ENCODE data around the gene HDLBP. TPM values are rescaled to one million over a fixed set of nuclear protein-coding genes. Genes with fewer than 3 reads are reported as not detected.
"Not testable (repeated sequence)": the region's sequence is repeated elsewhere in the genome, so short reads cannot be mapped to it uniquely, and the experiment has no call there.

HDLBP gene
- total RNA-seq, 1 donor from 2014 or later: 464 TPM

DNA sequence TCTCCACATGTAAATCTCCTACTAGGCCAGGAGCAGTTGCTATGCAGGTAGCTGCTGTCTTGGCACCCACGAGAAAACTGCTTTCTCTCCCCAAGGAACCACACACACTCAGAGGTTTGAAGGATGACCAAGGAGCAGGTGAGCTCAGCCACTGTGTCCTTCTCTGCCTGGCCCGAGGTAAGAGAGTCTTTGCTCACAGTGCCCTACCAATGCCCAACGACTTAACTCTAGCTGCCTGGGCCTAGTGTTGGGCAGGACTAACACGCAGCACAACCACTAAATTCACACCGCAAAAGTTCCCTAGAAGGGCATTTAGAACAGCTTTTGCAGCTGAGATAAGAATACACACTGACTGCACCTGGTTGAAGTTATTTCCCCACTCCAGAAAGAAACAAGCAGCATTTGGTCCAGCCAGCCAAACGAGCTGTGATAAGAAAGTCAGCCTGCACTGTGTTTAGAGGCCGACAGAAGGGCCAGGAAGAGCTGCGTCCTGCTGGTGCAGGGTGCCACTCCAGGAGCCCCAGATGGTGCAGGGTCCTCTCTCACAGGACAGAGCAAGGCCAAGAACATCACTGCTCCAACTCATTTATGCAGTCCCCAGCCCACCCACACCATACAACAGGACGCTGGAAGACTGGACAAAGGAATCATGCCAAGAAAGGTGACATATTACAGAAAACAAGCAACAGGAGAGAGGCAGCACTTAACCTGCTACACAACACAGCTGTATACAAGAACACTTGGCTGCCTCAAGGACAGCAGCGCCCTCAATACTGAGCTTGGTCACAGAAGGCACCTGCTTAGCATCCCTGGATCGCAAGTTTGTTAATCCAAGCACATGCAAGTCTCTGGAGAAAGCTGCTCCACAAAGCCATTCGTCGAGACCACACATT is 12.5 kb downstream of the HDLBP start:
- DNase-seq (ENCODE audit: low spot score): no peak

- no peak for DNase-seq (ENCODE audit: low spot score)
Measured at GRCh38 chr2:241302083-241302482, 13.4 kb downstream of the HDLBP start.

GRCh38 chr2:241300000-241300399 is 15.5 kb downstream of the HDLBP start:
- no peak for DNase-seq (ENCODE audit: low spot score)

GRCh38 chr2:241298673-241299072 is 16.8 kb downstream of the HDLBP start:
- DNase-seq (ENCODE audit: low spot score): no peak

- no peak for DNase-seq (ENCODE audit: low spot score)
Measured at GRCh38 chr2:241296767-241297166, 18.7 kb downstream of the HDLBP start.

DNA sequence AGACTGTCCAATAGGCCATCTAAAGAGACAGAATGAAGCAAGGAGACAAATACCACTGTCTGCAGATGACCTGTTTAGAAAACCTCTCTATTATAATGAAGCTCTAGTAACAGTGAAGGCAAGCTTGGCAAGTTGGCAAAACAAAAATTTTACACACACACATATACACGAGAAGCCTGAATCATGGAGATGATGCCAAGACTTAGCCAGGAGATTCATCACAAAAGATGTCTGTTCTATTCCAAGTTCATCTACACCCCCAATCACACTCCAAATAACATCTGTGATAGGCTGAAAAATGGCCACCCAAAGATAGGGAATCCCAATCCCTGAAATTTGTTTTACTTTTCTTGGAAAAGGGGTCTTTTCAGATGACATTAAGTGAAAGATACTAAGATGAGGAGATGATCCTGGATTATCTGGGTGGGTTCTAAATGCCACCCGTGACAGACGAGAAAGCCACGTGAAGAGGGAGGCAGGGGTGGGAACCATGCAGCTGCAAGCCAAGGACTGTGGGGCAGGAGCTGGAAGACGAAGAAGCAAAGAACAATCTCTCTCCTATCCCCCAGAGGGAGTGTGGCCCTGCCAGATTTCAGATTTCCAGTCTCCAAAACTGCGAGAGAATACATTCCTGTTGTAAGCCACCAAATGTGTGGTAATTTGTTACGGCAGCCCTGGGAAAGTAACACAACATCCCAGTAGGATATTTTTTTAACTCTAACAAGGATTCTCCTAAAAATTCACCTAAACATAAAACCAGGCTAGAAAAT is 20.0 kb downstream of the HDLBP start:
- no peak for DNase-seq (ENCODE audit: low spot score)

DNA sequence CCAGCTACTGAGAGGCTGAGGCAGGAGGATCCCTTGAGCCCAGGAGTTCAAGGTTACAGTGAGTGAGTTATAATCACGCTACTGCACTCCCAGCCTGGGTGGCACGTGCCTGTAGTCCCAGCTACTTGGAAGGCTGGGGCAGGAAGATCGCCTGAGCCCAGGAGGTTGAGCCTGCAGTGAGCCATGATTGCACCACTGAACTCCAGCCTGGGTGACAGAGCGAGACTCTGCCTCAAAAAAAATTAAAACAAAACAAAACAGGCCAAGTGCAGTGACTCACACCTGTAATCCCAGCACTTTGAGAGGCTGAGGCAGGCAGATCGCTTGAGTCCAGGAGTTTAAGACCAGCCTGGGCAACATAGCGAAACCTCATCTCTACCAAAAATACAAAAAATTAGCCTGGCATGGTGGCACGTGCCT is 22.1 kb downstream of the HDLBP start:
- not testable (repeated sequence) for DNase-seq (ENCODE audit: low spot score)

- DNase-seq (ENCODE audit: low spot score): no peak
Measured at GRCh38 chr2:241291977-241292376, 23.5 kb downstream of the HDLBP start.

DNA sequence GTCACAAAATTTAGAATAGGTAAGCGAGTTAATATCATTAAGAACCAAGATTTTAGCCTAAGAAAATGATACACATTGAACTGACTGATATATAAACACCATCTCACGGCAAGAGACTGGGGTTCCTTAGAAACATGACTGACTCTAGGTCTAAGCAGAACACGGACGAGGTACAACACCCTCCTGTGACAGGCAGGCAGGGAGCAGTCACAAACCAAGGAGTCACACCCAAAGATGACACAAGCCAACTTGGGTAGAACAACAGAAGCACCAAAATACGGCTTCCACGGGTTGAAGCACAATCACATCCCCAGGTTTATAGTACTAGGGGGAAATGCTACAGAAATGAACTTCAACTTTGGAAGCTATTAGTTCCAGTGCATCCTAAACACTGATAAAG is 24.3 kb downstream of the HDLBP start:
- no peak for DNase-seq (ENCODE audit: low spot score)

DNA sequence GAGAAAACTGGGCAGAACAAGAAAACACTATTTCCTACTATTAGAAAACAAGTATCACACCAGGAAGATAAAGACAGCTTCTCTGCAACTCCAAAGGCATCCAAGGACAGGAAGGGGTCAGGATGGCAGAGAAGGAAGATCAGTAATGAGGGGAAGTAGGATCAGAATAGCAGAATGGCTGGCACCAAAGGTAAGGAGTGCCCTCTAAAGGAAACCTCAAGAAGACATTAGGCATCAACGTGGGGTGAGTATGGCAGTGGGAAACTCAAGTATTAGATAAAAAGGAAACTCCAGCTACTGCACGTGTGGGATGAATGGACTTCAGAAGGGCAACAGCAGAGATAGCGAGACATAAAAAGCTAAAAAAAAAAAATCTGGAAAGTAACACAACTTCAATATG is 25.9 kb downstream of the HDLBP start:
- DNase-seq (ENCODE audit: low spot score): no peak

GRCh38 chr2:241289053-241289452 is 26.4 kb downstream of the HDLBP start:
- DNase-seq (ENCODE audit: low spot score): no peak

GRCh38 chr2:241288324-241288888 is 27.1 kb downstream of the HDLBP start:
- no peak for DNase-seq (ENCODE audit: low spot score)

DNA sequence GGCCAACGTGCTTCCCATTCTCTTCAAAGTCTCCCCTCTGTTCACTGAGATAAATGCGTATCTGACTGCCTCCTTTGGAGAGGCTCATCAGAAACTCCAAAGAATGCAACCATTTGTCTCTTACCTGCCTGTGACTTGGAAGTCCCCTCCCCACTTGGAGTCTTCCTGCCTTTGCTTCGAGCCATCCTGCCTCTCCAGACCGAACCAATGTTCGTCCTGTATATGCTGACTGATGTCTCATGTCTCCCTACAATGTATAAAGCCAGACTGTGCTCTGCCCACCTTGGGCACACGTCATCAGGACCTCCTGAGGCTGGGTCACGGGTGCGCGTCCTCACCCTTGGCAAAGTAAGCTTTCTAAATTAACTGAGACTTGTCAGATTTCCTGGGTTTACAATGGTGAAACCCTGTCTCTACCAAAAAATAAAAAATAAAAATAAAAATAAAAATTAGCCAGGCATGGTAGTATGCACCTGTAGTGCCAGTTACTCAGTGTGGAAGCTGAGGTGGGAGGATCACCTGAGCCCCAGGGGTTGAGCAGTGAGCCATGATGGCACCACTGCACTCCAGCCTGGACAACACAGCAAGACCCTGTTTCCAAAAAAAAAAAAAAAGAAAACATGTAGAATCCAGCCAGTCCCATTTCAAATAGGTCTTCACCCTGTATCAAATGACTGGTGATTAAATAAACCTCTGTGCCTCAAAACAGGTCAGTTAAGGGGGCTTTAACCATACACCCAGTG is 29.0 kb downstream of the HDLBP start:
- DNase-seq (ENCODE audit: low spot score): no peak

DNA sequence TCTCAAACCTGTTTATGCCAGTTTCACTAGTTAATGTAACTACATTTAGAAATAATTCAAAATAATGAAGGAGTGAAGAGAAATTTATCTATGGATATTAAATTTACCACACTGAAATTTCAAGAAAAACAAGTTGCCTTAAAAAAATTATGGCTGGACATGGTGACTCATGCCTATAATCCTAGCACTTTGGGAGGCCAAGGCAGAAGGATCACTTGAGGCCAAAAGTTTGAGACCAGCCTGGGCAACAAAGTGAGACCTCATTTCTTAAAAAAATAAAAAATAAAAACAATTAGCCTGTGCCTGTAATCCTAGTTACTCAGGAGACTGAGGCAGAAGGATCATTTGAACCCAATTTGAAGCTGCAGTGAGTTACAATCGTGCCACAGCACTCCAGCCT is 29.9 kb downstream of the HDLBP start:
- DNase-seq (ENCODE audit: low spot score): no peak

- DNase-seq (ENCODE audit: low spot score): no peak
Measured at GRCh38 chr2:241282555-241282954, 32.9 kb downstream of the HDLBP start.

GRCh38 chr2:241280291-241280690 is 35.2 kb downstream of the HDLBP start:
- no peak for DNase-seq (ENCODE audit: low spot score)

DNA sequence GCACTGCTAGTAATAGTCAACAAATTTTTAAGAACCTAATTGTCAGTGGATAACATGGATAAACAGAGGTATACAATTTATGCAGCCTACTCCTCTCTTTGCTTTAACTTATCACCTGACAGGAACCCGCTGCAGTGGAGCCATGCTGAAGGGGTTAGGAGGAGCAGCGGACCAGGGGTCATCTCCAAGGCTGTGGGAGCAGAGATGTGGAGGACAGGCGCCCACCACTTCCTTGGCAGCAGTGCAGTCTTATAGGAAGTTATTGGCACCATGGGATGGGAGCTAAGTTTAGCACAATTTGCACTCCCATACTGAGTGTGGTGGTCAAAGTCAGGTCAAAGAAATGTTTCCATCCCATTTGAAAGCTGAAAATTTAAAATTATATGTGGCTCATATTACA is 35.6 kb downstream of the HDLBP start:
- no peak for DNase-seq (ENCODE audit: low spot score)

- DNase-seq (ENCODE audit: low spot score): no peak
Measured at GRCh38 chr2:241279413-241279812, 36.1 kb downstream of the HDLBP start.

DNA sequence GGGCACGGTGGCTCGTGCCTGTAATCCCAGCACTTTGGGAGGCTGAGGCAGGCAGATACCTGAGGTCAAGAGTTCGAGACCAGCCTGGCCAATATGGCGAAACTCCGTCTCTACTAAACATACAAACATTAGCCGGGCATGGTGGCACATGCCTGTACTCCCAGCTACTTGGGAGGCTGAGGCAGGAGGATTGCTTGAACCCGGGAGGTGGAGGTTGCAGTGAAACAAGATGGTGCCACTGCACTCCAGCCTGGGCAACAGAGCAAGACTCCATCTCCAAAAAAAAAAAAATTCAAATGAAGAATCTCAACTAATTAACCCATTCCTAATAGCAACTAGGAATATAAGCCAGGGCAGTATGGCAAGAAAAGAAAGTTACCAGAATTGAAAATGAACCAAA is 37.2 kb downstream of the HDLBP start:
- not testable (repeated sequence) for DNase-seq (ENCODE audit: low spot score)

DNA sequence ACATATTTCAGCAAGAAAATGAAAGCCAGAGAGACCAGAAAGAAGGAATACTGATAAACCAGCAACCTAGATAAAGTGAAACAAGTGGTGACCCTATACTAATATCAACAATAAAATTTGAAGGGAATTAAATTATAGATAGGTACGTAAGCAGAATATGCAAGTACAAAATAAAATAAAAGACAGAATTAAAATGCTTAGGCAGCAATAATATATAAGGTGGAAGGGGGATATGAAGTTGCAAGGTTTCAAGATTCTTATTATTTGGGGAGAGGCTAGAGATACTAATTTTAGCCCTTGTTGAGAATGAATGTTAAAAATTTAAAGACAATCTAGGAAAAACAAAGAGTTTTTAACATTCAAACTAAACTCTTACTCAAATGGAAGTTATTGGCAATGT is 39.6 kb downstream of the HDLBP start:
- no peak for DNase-seq (ENCODE audit: low spot score)

GRCh38 chr2:241275504-241275903 is 40.0 kb downstream of the HDLBP start:
- no peak for DNase-seq (ENCODE audit: low spot score)

- DNase-seq (ENCODE audit: low spot score): no peak
Measured at GRCh38 chr2:241274127-241274526, 41.3 kb downstream of the HDLBP start.

Measured in mucosa of gallbladder (tissue), 1 donor.